ENCODE measurements around the gene SOCS1. TPM values are rescaled to one million over a fixed set of nuclear protein-coding genes. Genes with fewer than 3 reads are reported as not detected.

Gene SOCS1
- total and polyA plus RNA-seq, 9 of the 15 experiments (the other 6 are each of a cell fraction or from before 2014, with no cell fraction given): 0.04 to 7.5 (median 2.3) TPM

DNA sequence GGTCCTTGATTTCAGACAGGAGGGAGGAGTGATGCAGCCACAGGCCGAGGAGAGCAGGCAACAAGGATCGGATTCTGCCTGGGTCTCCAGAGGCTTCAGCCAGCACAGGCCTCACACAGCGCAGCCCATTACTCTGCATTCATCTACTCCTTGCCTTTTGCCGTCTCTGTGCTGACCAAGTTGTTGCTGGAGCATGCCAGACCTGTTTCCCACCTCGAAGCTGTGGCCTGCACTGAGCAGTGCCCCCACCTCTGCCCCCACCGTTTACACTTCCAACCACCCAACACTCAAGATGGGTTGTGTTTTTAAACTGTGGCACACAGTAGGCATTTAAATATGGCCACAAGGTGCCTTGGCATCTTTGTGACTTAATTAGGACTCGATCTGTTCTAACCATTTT, 19.0 kb upstream of the SOCS1 start:
- in situ Hi-C loops (cut with MboI): no loop called here
- ATAC-seq (no peak), DNase-seq (ENCODE audit: extremely low read depth in 1 of 4, low spot score in 3 of 4) (no peak), FAIRE-seq (no peak)
- Histone ChIP-seq H3K36me3 (ENCODE audit: control insufficient read depth, insufficient read depth, low read length) (no peaks in the 10 kb centered on the region), H3K79me2 (ENCODE audit: control insufficient read depth, insufficient read depth, low read length) (no peaks in the 10 kb centered on the region), H3K27me3 (ENCODE audit: control insufficient read depth in 2 of 2, insufficient read depth in 2 of 2, low read length in 2 of 2) (peaks cover 24 to 31% of the 10 kb centered on the region in 2 experiments; a peak in 4 of 5 replicates), H3K4me1 (replicated peaks in 1 of 2; ENCODE audit: control insufficient read depth in 2 of 2, insufficient read depth in 2 of 2, low read length in 2 of 2) (peaks cover 0 to 13% of the 10 kb centered on the region in 2 experiments; a peak in 1 of 5 replicates), H3K27ac (ENCODE audit: extremely low read depth, low read depth, low read length) (no peak overlapping the region), H2AFZ (ENCODE audit: low read depth, low read length) (no peak overlapping the region), H4K20me1 (replicated peaks; ENCODE audit: control insufficient read depth, insufficient read depth, low read length) (0 out of 2 replicates have a peak, but pooled peaks cover 2% of the 10 kb centered on the region), H3K9me1 (ENCODE audit: control insufficient read depth, insufficient read depth, low read length) (no peaks in the 10 kb centered on the region), H3K9ac (ENCODE audit: insufficient read depth in 1 of 2, low read depth in 2 of 2, low read length in 2 of 2) (no peak overlapping the region), H3K4me2 (ENCODE audit: insufficient read depth, low read length) (no peak overlapping the region), H3K9me3 (replicated peaks; ENCODE audit: control insufficient read depth, insufficient read depth, low read depth, low read length) (no peaks in the 10 kb centered on the region), H3K4me3 (no peak overlapping the region)
- intact Hi-C loops (cut with micrococcal nuclease): no loop called here
- TF ChIP-seq SMAD4 (CRISPR knock-in tag; conservative IDR thresholded peaks at IDR 0.05): no peak
- 24% methylated on average over 7 of the region's 7 CpGs for WGBS (ENCODE audit: insufficient coverage, low coverage, missing lambda C conversion rate)
- CTCF ChIA-PET (ENCODE audit: low intra/inter-chr PET ratio): no interaction called here
- POLR2A ChIA-PET: interaction anchor here (0.6 kb wide), 1 partner anchor 11 kb away, joined by 4 read pairs; no protein-coding TSS in a partner anchor
- no TSS peak for BruUV-seq (replicated peaks)

DNA sequence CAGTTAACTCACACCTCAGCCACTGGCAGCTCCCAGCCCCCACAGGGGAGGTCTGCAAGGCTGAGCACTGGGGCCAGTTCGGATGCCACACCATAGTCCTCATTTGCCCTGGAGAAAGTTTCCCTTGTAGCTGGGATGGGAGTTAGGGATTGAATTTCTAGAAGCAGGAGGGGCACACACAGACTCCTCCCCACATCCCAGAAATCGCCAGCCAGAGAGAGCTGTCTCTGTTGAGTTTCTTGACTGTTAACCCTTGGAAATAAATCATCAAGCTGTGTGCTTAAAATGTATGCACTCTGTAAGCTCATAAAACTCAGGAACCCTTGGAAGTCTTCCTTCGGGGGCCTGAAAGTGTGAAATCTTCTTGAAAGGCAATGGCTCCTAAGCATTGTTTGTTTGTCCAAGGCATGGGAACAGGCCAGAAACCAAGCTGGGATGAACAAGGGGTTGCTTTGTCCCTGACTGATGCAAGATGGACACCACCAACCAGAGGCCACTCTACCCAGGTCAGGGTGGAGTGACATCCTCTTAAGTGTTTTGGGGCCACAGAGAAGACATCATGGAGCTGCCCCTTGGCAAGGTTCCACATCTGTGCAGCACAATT, 17.8 kb upstream of the SOCS1 start:
- Histone ChIP-seq H3K79me2 (ENCODE audit: control insufficient read depth, insufficient read depth, low read length) (no peaks in the 10 kb centered on the region), H3K4me3 (no peak overlapping the region), H3K9ac (ENCODE audit: insufficient read depth in 1 of 2, low read depth in 2 of 2, low read length in 2 of 2) (no peak overlapping the region), H3K27me3 (ENCODE audit: control insufficient read depth in 2 of 2, insufficient read depth in 2 of 2, low read length in 2 of 2) (peaks cover 21 to 33% of the 10 kb centered on the region in 2 experiments; a peak in 4 of 5 replicates), H3K27ac (ENCODE audit: extremely low read depth, low read depth, low read length) (no peak overlapping the region), H3K4me1 (replicated peaks in 1 of 2; ENCODE audit: control insufficient read depth in 2 of 2, insufficient read depth in 2 of 2, low read length in 2 of 2) (peaks cover 0 to 15% of the 10 kb centered on the region in 2 experiments; a peak in 1 of 5 replicates), H2AFZ (ENCODE audit: low read depth, low read length) (no peak overlapping the region), H3K9me3 (replicated peaks; ENCODE audit: control insufficient read depth, insufficient read depth, low read depth, low read length) (no peaks in the 10 kb centered on the region), H4K20me1 (replicated peaks; ENCODE audit: control insufficient read depth, insufficient read depth, low read length) (0 out of 2 replicates have a peak, but pooled peaks cover 2% of the 10 kb centered on the region), H3K4me2 (ENCODE audit: insufficient read depth, low read length) (no peak overlapping the region), H3K36me3 (ENCODE audit: control insufficient read depth, insufficient read depth, low read length) (no peaks in the 10 kb centered on the region), H3K9me1 (ENCODE audit: control insufficient read depth, insufficient read depth, low read length) (no peaks in the 10 kb centered on the region)
- no peak for TF ChIP-seq ILK (tag; IDR thresholded peaks at IDR 0.05; ENCODE audit: borderline replicate concordance, low read depth)
- no peak for TF ChIP-seq HDGF (IDR thresholded peaks at IDR 0.05)
- no peak for TF ChIP-seq THRAP3 (IDR thresholded peaks at IDR 0.05; ENCODE audit: borderline replicate concordance)
- TF ChIP-seq, protein P1, sequence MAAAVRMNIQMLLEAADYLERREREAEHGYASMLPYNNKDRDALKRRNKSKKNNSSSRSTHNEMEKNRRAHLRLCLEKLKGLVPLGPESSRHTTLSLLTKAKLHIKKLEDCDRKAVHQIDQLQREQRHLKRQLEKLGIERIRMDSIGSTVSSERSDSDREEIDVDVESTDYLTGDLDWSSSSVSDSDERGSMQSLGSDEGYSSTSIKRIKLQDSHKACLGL (CRISPR knock-in tag; IDR thresholded peaks at IDR 0.05; ENCODE audit: borderline replicate concordance, poor library complexity, severe bottlenecking): no peak
- no peak for TF ChIP-seq ZFX (CRISPR knock-in tag; IDR thresholded peaks at IDR 0.05)
- TF ChIP-seq ZNF445 (CRISPR knock-in tag; IDR thresholded peaks at IDR 0.05; ENCODE audit: low read depth): no peak
- no peak for TF ChIP-seq ZNF583 (CRISPR knock-in tag; IDR thresholded peaks at IDR 0.05)
- TF ChIP-seq, protein P2, sequence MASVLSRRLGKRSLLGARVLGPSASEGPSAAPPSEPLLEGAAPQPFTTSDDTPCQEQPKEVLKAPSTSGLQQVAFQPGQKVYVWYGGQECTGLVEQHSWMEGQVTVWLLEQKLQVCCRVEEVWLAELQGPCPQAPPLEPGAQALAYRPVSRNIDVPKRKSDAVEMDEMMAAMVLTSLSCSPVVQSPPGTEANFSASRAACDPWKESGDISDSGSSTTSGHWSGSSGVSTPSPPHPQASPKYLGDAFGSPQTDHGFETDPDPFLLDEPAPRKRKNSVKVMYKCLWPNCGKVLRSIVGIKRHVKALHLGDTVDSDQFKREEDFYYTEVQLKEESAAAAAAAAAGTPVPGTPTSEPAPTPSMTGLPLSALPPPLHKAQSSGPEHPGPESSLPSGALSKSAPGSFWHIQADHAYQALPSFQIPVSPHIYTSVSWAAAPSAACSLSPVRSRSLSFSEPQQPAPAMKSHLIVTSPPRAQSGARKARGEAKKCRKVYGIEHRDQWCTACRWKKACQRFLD (CRISPR knock-in tag; IDR thresholded peaks at IDR 0.05): no peak
- intact Hi-C loops (cut with micrococcal nuclease) (no loop called here), in situ Hi-C loops (cut with MboI) (no loop called here)
- DNase-seq (ENCODE audit: extremely low read depth in 1 of 4, low spot score in 3 of 4) (no peak), FAIRE-seq (no peak), ATAC-seq (no peak; the same call in 2 of the 3 replicates)
- POLR2A ChIA-PET: interaction anchor here (0.5 to 1.8 kb wide), 7 partner anchors 8 to 1565 kb away, joined by 3 to 8 read pairs (median 3); partner anchors contain the start of gene SOCS1
- CTCF ChIA-PET (ENCODE audit: low intra/inter-chr PET ratio): no interaction called here
- no TSS peak for BruUV-seq (replicated peaks)
- WGBS (ENCODE audit: insufficient coverage, low coverage, missing lambda C conversion rate): 8% methylated on average over 2 of the region's 3 CpGs

All from K562 (cell line).